OCI-LY7 (cell line): ENCODE data around the gene TNFRSF8. TPM values are rescaled to one million over a fixed set of nuclear protein-coding genes. Genes with fewer than 3 reads are reported as not detected.

Experiments
- BruUV-seq: library from RNA; stranded (reverse); fragments of 400-500 nt; replicated peaks from 2 replicates; lab custom pipeline; 2021; lab: Mats Ljungman, UMichigan
- CTCF ChIA-PET: fragments of 300-600 bp; sonication (Branson Sonifier 250); formaldehyde crosslinking; loops from one replicate; lab custom pipeline; 2022; ENCODE audit warnings: antibody characterized with exemption; ENCODE audit not compliant: unreplicated experiment; lab: Charles Lee
- POLR2A ChIA-PET: fragments of 300-600 bp; sonication (Branson Sonifier 250); formaldehyde crosslinking; loops from one replicate; lab custom pipeline; 2022; ENCODE audit warnings: antibody characterized with exemption; lab: Charles Lee
- DNase-seq: peaks from one replicate; pipeline ENCODE4 v3.0.0-alpha.2; 2015; ENCODE audit warnings: low spot score
- H2AFZ ChIP-seq: fragments of 200-600 bp; sonication (generic), shearing (Covaris generic); 2 replicates; pipeline ENCODE4 v1.6.1; 2014; ENCODE audit warnings: mild to moderate bottlenecking, antibody characterized with exemption, low read length, moderate library complexity
- H3K27ac ChIP-seq: fragments of 200-600 bp; sonication (generic); 2 replicates; pipeline ENCODE4 v1.5.1; 2014; ENCODE audit warnings: mixed run types, low read depth, mild to moderate bottlenecking, moderate library complexity, low read length, inconsistent platforms; ENCODE audit not compliant: poor library complexity, severe bottlenecking
- H3K36me3 ChIP-seq: fragments of 200-600 bp; sonication (generic); 2 replicates; pipeline ENCODE4 v1.6.1; 2014; ENCODE audit warnings: mild to moderate bottlenecking, antibody characterized with exemption, low read length, moderate library complexity, mixed read lengths; ENCODE audit not compliant: insufficient read depth
- H3K4me1 ChIP-seq: fragments of 200-600 bp; sonication (generic); 2 replicates; pipeline ENCODE4 v1.5.1; 2014; ENCODE audit warnings: mild to moderate bottlenecking, low read length; ENCODE audit not compliant: insufficient read depth, poor library complexity, severe bottlenecking
- H3K4me2 ChIP-seq: fragments of 200-600 bp; sonication (generic); 2 replicates; pipeline ENCODE4 v1.6.1; 2014; ENCODE audit warnings: mild to moderate bottlenecking, low read length
- H3K4me3 ChIP-seq: fragments of 200-600 bp; sonication (generic); 2 replicates; pipeline ENCODE4 v1.5.1; 2014; ENCODE audit warnings: mild to moderate bottlenecking, low read depth, low read length; ENCODE audit not compliant: poor library complexity, severe bottlenecking
- H3K79me2 ChIP-seq: fragments of 200-600 bp; sonication (generic); 2 replicates; pipeline ENCODE4 v1.6.1; 2016; ENCODE audit warnings: low read depth, mild to moderate bottlenecking, low read length, moderate library complexity, mixed read lengths; ENCODE audit not compliant: insufficient read depth
- H3K9me2 ChIP-seq: fragments of 200-600 bp; sonication (generic); 2 replicates; pipeline ENCODE4 v1.6.1; 2016; ENCODE audit warnings: mild to moderate bottlenecking, low read length, mixed read lengths; ENCODE audit not compliant: insufficient read depth
- H3K9me3 ChIP-seq: fragments of 200-600 bp; sonication (generic); 2 replicates; pipeline ENCODE4 v1.6.1; 2014; ENCODE audit warnings: mild to moderate bottlenecking, mixed run types, low read length, mixed read lengths
- H4K20me1 ChIP-seq: fragments of 200-600 bp; sonication (generic); 2 replicates; pipeline ENCODE4 v1.6.1; 2014; ENCODE audit warnings: mild to moderate bottlenecking, antibody characterized with exemption, low read length, moderate library complexity, mixed read lengths; ENCODE audit not compliant: insufficient read depth
- EZH2phosphoT487 ChIP-seq: fragments of 200-600 bp; sonication (generic); IDR thresholded peaks from 2 replicates; pipeline ENCODE4 v1.6.1; 2018; ENCODE audit warnings: low read depth, borderline replicate concordance, mild to moderate bottlenecking, mixed run types, antibody characterized with exemption, low read length, moderate library complexity, mixed read lengths
- intact Hi-C: fragments of 100-400 bp; cut with micrococcal nuclease; formaldehyde crosslinking; loops from one replicate; pipeline ENCODE4 v1.10.0; 2022; ENCODE audit not compliant: unreplicated experiment
- total RNA-seq, 2 experiments: library from RNA; depleted of rRNA in 1 of 2; stranded (reverse); fragments of >200 nt in 1 of 2; shearing (Covaris generic) in 1 of 2; gene quantifications; 2 replicates each; pipeline ENCODE4 v1.2.3, GENCODE V29; 2014 to 2022
- TF ChIP-seq, protein P1 (sequence below): fragments of 200-600 bp; sonication (generic); conservative IDR thresholded peaks from 2 replicates; pipeline ENCODE4 v1.5.1; 2014; ENCODE audit warnings: mild to moderate bottlenecking, antibody characterized with exemption, low read length, moderate library complexity, mixed read lengths

Gene TNFRSF8
- total RNA-seq, 2 experiments from 2014 or later, result 0.29 TPM; not detected in 1

DNA sequence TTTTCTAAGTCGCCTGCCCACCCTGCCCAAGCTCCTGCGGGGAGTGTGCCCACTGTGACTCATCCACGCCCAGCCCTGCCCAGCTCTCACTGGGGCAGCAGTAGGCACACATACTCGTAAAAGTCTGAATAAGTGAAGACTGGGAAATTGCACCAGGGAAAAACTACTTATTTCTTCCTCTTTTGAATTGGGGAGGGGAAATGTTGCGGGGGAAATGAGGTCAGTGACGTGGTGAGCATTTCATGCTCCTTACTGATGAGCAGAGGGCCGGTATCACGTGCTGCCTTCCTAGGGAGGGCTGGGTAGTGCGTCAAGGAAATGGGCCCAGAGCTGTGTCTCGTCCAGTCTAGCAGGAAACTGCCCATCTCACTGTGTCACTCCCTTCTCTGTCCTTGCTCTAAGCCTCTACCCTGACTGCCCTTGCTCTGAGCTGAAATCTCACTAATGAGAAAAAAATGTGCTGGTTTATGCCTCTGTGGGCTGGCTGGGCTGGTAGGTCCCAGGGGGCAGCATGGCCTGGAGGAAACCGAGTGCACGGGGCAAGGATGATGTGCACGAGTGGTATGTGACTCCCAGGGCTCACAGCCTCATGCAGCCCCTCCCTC, 90.2 kb downstream of the TNFRSF8 start:
- Histone ChIP-seq H3K4me2 (peak overlapping the region; percentile 59), H4K20me1 (no peaks in the 10 kb centered on the region), H3K27ac (peak overlapping the region; percentile 85), H3K4me1 (peaks cover 68% of the 10 kb centered on the region), H3K79me2 (no peaks in the 10 kb centered on the region), H3K4me3 (no peak overlapping the region), H3K9me3 (no peaks in the 10 kb centered on the region), H3K36me3 (no peaks in the 10 kb centered on the region), H3K9me2 (no peaks in the 10 kb centered on the region), H2AFZ (peak overlapping the region; percentile 69; the same call in 1 of the 2 replicates)
- peak; percentile 35 for DNase-seq
- POLR2A ChIA-PET, result interaction anchor here (0.7 to 1.5 kb wide), 3 partner anchors 8 to 25 kb away, joined by 4 to 7 read pairs (median 6); no protein-coding TSS in a partner anchor
- BruUV-seq, result no TSS peak
- CTCF ChIA-PET, result interaction anchor here (0.8 kb wide), 1 partner anchor 9 kb away, joined by 4 read pairs; no protein-coding TSS in a partner anchor
- TF ChIP-seq, protein P1, sequence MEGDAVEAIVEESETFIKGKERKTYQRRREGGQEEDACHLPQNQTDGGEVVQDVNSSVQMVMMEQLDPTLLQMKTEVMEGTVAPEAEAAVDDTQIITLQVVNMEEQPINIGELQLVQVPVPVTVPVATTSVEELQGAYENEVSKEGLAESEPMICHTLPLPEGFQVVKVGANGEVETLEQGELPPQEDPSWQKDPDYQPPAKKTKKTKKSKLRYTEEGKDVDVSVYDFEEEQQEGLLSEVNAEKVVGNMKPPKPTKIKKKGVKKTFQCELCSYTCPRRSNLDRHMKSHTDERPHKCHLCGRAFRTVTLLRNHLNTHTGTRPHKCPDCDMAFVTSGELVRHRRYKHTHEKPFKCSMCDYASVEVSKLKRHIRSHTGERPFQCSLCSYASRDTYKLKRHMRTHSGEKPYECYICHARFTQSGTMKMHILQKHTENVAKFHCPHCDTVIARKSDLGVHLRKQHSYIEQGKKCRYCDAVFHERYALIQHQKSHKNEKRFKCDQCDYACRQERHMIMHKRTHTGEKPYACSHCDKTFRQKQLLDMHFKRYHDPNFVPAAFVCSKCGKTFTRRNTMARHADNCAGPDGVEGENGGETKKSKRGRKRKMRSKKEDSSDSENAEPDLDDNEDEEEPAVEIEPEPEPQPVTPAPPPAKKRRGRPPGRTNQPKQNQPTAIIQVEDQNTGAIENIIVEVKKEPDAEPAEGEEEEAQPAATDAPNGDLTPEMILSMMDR, result no peak
- TF ChIP-seq EZH2phosphoT487, result no peak
- intact Hi-C loops, result loop anchor here (5.0 kb wide), 1 partner anchor 111 kb away; no protein-coding TSS in a partner anchor

DNA sequence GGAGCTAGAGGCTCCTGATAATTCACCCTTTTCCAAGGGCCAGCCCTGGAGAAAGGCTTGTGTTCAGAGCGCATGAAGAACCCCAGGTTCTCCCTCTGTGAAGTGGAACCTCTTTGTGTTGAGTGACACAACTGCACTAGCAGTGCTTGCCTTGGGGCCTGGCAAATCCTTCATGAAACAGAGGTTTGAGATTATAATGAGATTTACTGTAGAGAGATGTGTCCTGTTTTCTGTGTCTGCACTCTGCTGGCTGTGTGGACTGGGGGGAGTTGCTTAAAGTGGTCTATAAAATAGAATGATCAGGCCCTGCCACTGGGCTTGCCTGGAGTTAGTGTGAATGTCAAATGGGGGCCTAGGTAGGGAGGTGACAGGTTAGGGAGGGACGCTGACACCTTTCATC, 92.2 kb downstream of the TNFRSF8 start:
- POLR2A ChIA-PET, result no interaction called here
- Histone ChIP-seq H3K4me2 (no peak overlapping the region), H3K4me1 (peaks cover 52% of the 10 kb centered on the region), H4K20me1 (no peaks in the 10 kb centered on the region), H3K27ac (no peak overlapping the region), H3K9me2 (no peaks in the 10 kb centered on the region), H2AFZ (no peak overlapping the region), H3K36me3 (no peaks in the 10 kb centered on the region), H3K4me3 (no peak overlapping the region), H3K9me3 (no peaks in the 10 kb centered on the region), H3K79me2 (no peaks in the 10 kb centered on the region)
- no TSS peak for BruUV-seq
- CTCF ChIA-PET, result no interaction called here
- DNase-seq, result no peak
- intact Hi-C loops, result no loop called here
- TF ChIP-seq, protein P1, result no peak
- TF ChIP-seq EZH2phosphoT487, result no peak
